ENCODE measurements around the gene GTF2A1. TPM values are rescaled to one million over a fixed set of nuclear protein-coding genes. Genes with fewer than 3 reads are reported as not detected.

The GTF2A1 gene
- polyA plus RNA-seq, 3 donors = 7.9 to 15.8 (median 9.2) TPM

DNA sequence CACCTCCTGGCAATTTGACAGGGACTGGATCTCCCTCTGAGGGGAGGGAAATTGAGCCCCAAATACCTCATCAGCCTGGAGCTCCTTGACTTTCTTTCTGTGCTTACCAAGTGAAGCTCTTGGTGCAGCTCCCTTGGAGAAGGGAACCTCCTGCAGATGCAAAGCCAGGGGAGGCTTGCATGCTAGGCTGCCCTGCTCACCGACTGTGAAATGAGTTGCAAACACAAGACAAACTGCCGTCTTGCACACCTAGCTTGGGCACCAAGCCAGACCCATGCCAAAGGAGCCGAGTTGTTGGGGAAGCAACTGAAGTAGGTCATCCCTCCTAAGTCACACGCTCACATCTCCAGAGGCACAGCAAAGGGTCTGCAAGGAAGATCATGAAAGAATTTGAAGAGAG is 95.2 kb downstream of the GTF2A1 start:
- Histone ChIP-seq H3K27ac (ENCODE audit: low read depth in 1 of 2, low read length in 2 of 2) (no peak overlapping the region), H3K27me3 (ENCODE audit: control insufficient read depth in 2 of 2, insufficient read depth in 2 of 2, low read length in 2 of 2) (no peaks in the 10 kb centered on the region), H3K9me3 (replicated peaks in 1 of 2; ENCODE audit: control insufficient read depth in 1 of 2, insufficient read depth in 1 of 2, low read length in 2 of 2) (peaks cover 0 to 6% of the 10 kb centered on the region in 2 donors), H3K4me1 (ENCODE audit: control insufficient read depth in 1 of 2, insufficient read depth in 2 of 2, low read length in 2 of 2) (peaks cover 44 to 81% of the 10 kb centered on the region in 2 donors), H3K4me3 (replicated peaks in 1 of 3; ENCODE audit: low read depth in 2 of 3, low read length in 3 of 3) (no peak overlapping the region), H3K36me3 (replicated peaks in 1 of 2; ENCODE audit: control insufficient read depth in 1 of 2, insufficient read depth in 2 of 2, low read length in 2 of 2) (no peaks in the 10 kb centered on the region), H3K9ac (ENCODE audit: insufficient read depth, low read length, poor library complexity, severe bottlenecking) (no peak overlapping the region), H4K20me1 (ENCODE audit: insufficient read depth, low read length) (no peaks in the 10 kb centered on the region), H3K4me2 (replicated peaks; ENCODE audit: extremely low read depth, low read length, poor library complexity, severe bottlenecking) (no peak overlapping the region), H3K79me2 (ENCODE audit: insufficient read depth, low read length) (no peaks in the 10 kb centered on the region), H2AFZ (ENCODE audit: insufficient read depth, low read depth, low read length, poor library complexity, severe bottlenecking) (no peak overlapping the region)
- DNase-seq = no peak
- 100% methylated on average over 1 of the region's 4 CpGs for WGBS (ENCODE audit: insufficient coverage)
- no peak overlapping the region for H3K4me3 Mint-ChIP-seq
- H3K9me3 Mint-ChIP-seq = peaks cover 3 to 15% (median 7%) of the 10 kb centered on the region in 7 donors
- intact Hi-C loops (cut with micrococcal nuclease) = no loop called here
- peaks cover 0 to 7% of the 10 kb centered on the region in 2 donors for H3K36me3 Mint-ChIP-seq
- TF ChIP-seq, protein P1, sequence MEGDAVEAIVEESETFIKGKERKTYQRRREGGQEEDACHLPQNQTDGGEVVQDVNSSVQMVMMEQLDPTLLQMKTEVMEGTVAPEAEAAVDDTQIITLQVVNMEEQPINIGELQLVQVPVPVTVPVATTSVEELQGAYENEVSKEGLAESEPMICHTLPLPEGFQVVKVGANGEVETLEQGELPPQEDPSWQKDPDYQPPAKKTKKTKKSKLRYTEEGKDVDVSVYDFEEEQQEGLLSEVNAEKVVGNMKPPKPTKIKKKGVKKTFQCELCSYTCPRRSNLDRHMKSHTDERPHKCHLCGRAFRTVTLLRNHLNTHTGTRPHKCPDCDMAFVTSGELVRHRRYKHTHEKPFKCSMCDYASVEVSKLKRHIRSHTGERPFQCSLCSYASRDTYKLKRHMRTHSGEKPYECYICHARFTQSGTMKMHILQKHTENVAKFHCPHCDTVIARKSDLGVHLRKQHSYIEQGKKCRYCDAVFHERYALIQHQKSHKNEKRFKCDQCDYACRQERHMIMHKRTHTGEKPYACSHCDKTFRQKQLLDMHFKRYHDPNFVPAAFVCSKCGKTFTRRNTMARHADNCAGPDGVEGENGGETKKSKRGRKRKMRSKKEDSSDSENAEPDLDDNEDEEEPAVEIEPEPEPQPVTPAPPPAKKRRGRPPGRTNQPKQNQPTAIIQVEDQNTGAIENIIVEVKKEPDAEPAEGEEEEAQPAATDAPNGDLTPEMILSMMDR (IDR thresholded peaks at IDR 0.05) = no peak
- H3K27me3 Mint-ChIP-seq (ENCODE audit: low read depth in 3 of 3) = no peaks in the 10 kb centered on the region
- peaks cover 53% of the 10 kb centered on the region for H3K4me1 Mint-ChIP-seq
- no peak overlapping the region for H3K27ac Mint-ChIP-seq

Small RNAs within 50 kb of the gene (small RNA-seq; reads per million reads assigned to genes)
- not detected for gene DYNLL1P1 (ENCODE audit: insufficient read length, low read depth)
- gene SNORA79 (ENCODE audit: insufficient read length, low read depth) = 93.1 reads per million, percentile 96 among the genes with 10 or more reads in this experiment

Other genes with a start within 250 kb of the GTF2A1 start
- gene STON2, start 179.4 kb upstream of the GTF2A1 start, polyA plus RNA-seq = 1 to 10 TPM; 1.6 to 3.2 (median 2.1) TPM

Measured in CD14-positive monocyte (primary cell).